Stimulated activated CD4-positive, alpha-beta T cell treated with anti-CD3 and anti-CD28 coated beads, Interleukin-4, amount 100 ng/mL, for 24 hours (primary cell): Measurements from ENCODE around the gene SLC1A3.
"Not testable (repeated sequence)": the region's sequence is repeated elsewhere in the genome, so short reads cannot be mapped to it uniquely, and the experiment has no call there.

Source experiments
- DNase-seq: peaks from one replicate; pipeline ENCODE4 v3.0.0-alpha.2; 2020

Gene SLC1A3

GRCh38 chr5:36631620-36632362 lies 25.4 kb downstream of the SLC1A3 start:
- DNase-seq, result no peak

GRCh38 chr5:36632363-36632664 lies 25.9 kb downstream of the SLC1A3 start:
- no peak for DNase-seq

- no peak for DNase-seq
These were observed 29.4 kb downstream of the SLC1A3 start for GRCh38 chr5:36635721-36636390.

- no peak for DNase-seq
These were observed 30.7 kb downstream of the SLC1A3 start for GRCh38 chr5:36637101-36637500.

GRCh38 chr5:36637516-36637915 lies 31.1 kb downstream of the SLC1A3 start:
- no peak for DNase-seq

GRCh38 chr5:36638056-36638455 lies 31.6 kb downstream of the SLC1A3 start:
- no peak for DNase-seq

- DNase-seq, result no peak
These were observed 34.5 kb downstream of the SLC1A3 start for GRCh38 chr5:36640949-36641348.

GRCh38 chr5:36641431-36641830 lies 35.0 kb downstream of the SLC1A3 start:
- no peak for DNase-seq

GRCh38 chr5:36642089-36642488 lies 35.7 kb downstream of the SLC1A3 start:
- no peak for DNase-seq

GRCh38 chr5:36643162-36643561 lies 36.8 kb downstream of the SLC1A3 start:
- no peak for DNase-seq

GRCh38 chr5:36643841-36644240 lies 37.4 kb downstream of the SLC1A3 start:
- DNase-seq, result not testable (repeated sequence)

- DNase-seq, result no peak
These were observed 38.3 kb downstream of the SLC1A3 start for GRCh38 chr5:36644727-36645126.

- DNase-seq, result no peak
These were observed 39.7 kb downstream of the SLC1A3 start for GRCh38 chr5:36646100-36646499.

- DNase-seq, result no peak
These were observed 40.2 kb downstream of the SLC1A3 start for GRCh38 chr5:36646507-36647023.

GRCh38 chr5:36647046-36647445 lies 40.6 kb downstream of the SLC1A3 start:
- no peak for DNase-seq

- DNase-seq, result no peak
These were observed 42.0 kb downstream of the SLC1A3 start for GRCh38 chr5:36648426-36648825.

- DNase-seq, result no peak
These were observed 45.6 kb downstream of the SLC1A3 start for GRCh38 chr5:36651761-36652685.

- no peak for DNase-seq
These were observed 46.8 kb downstream of the SLC1A3 start for GRCh38 chr5:36653044-36653705.

- DNase-seq, result no peak
These were observed 48.2 kb downstream of the SLC1A3 start for GRCh38 chr5:36654564-36654963.

GRCh38 chr5:36655161-36655560 lies 48.8 kb downstream of the SLC1A3 start:
- no peak for DNase-seq

- no peak for DNase-seq
These were observed 50.1 kb downstream of the SLC1A3 start for GRCh38 chr5:36656556-36656955.

- no peak for DNase-seq
These were observed 51.2 kb downstream of the SLC1A3 start for GRCh38 chr5:36657563-36657995.
